Gastrocnemius medialis (tissue), 4 donors: ENCODE data around the gene PPM1M. TPM values are rescaled to one million over a fixed set of nuclear protein-coding genes. Genes with fewer than 3 reads are reported as not detected.

Experiments used
- ATAC-seq, 2 donors: fragments of 150-250 bp; one replicate each; pipeline ENCODE4 v1.9.1; 2016
- DNase-seq, 2 donors: peaks; one replicate each; pipeline ENCODE4 v3.0.0-alpha.2; 2019
- H3K27ac ChIP-seq, 4 donors: fragments of 200-600 bp; sonication (generic); 1 replicate in 1 of 4; 2 replicates in 3 of 4; pipeline ENCODE4 v1.5.1; 2016 to 2018; ENCODE audit warnings: mild to moderate bottlenecking in 2 of 4, moderate library complexity in 1 of 4
- H3K27me3 ChIP-seq, 3 donors: fragments of 200-600 bp; sonication (generic) in 2 of 3; 1 replicate in 1 of 3; 2 replicates in 2 of 3; pipeline versions ENCODE4 v1.5.1 to v1.6.0; 2016 to 2019; ENCODE audit warnings: mild to moderate bottlenecking in 1 of 3, moderate library complexity in 1 of 3
- H3K36me3 ChIP-seq, 2 donors: fragments of 200-600 bp; sonication (generic) in 1 of 2; one replicate each; pipeline ENCODE4 v1.5.1; 2017 to 2018
- H3K4me1 ChIP-seq, 2 donors: fragments of 200-600 bp; sonication (generic) in 1 of 2; one replicate each; pipeline ENCODE4 v1.5.1; 2016 to 2017; ENCODE audit warnings: mild to moderate bottlenecking in 2 of 2
- H3K4me3 ChIP-seq, 4 donors: fragments of 200-600 bp; sonication (generic) in 3 of 4; 1 replicate in 1 of 4; 2 replicates in 3 of 4; pipeline ENCODE4 v1.5.1; 2016 to 2019; ENCODE audit warnings: mild to moderate bottlenecking in 2 of 4
- H3K9me3 ChIP-seq, 3 donors: fragments of 200-600 bp; sonication (generic) in 2 of 3; 1 replicate in 1 of 3; 2 replicates in 2 of 3; pipeline ENCODE4 v1.5.1; 2016 to 2019
- POLR2A ChIP-seq, 2 donors: fragments of 450-650 bp; IDR thresholded peaks; one replicate each; pipeline ENCODE4 v1.6.1; 2017; ENCODE audit warnings: antibody characterized with exemption in 2 of 2, mild to moderate bottlenecking in 2 of 2, moderate library complexity in 2 of 2
- in situ Hi-C, 4 donors: fragments of 200-750 bp; cut with MboI; loops; one replicate each; pipeline versions ENCODE4 v1.15.0 to v1.8.0; 2017; ENCODE audit warnings: low sequenced_read_pairs in 4 of 4
- intact Hi-C: fragments of 100-400 bp; cut with DNase I; formaldehyde crosslinking; loops from one replicate; pipeline ENCODE4 v1.15.1; 2023; ENCODE audit warnings: low total_unique reads
- total RNA-seq, 4 donors: library from RNA; depleted of rRNA; stranded (reverse); fragments of >200 nt; gene quantifications; one replicate each; pipeline versions ENCODE4 v1.1.0 to v1.2.3, GENCODE V29; 2016
- TF ChIP-seq, protein P1 (sequence below), 5 experiments: fragments of 450-650 bp in 3 of 5; fragments of 200-600 bp in 2 of 5; sonication (generic) in 2 of 5; IDR thresholded peaks in 4 of 5; conservative IDR thresholded peaks in 1 of 5; 1 replicate in 4 of 5; 2 replicates in 1 of 5; pipeline ENCODE4 v1.5.1; 2016 to 2019; ENCODE audit warnings: antibody characterized with exemption in 5 of 5, mild to moderate bottlenecking in 3 of 5, moderate library complexity in 3 of 5

The PPM1M gene
- total RNA-seq, 4 donors from 2014 or later, result 0.97 to 5.2 (median 3.5) TPM

DNA sequence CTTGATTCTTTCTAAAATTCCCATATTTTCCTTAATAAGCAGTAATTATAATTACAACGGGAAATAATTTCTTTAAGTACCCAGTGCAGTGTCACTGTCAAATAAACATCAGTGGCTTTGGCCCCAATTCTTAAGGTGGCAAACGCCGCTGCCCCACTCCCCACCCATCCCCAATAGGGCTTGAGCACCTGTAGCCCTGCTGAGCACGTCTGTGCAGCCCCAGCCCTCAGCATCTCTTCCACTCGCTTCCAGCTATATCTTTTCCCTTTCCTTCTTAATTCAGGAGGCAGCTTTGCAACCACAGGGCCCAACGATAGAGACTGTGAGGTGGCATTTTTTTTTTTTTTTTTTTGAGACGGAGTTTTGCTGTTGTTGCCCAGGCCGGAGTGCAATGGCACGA lies 9.0 kb downstream of the PPM1M start:
- no peak for DNase-seq
- in situ Hi-C loops (no loop called here), intact Hi-C loops (no loop called here)
- Histone ChIP-seq H3K36me3 (peaks cover 4 to 97% of the 10 kb centered on the region in 2 donors), H3K4me3 (no peak overlapping the region), H3K27ac (no peak overlapping the region), H3K27me3 (no peaks in the 10 kb centered on the region), H3K4me1 (peaks cover 10 to 12% of the 10 kb centered on the region in 2 donors), H3K9me3 (no peaks in the 10 kb centered on the region)
- no peak for ATAC-seq
- TF ChIP-seq POLR2A (IDR thresholded peaks at IDR 0.05), result no peak
- TF ChIP-seq, protein P1, sequence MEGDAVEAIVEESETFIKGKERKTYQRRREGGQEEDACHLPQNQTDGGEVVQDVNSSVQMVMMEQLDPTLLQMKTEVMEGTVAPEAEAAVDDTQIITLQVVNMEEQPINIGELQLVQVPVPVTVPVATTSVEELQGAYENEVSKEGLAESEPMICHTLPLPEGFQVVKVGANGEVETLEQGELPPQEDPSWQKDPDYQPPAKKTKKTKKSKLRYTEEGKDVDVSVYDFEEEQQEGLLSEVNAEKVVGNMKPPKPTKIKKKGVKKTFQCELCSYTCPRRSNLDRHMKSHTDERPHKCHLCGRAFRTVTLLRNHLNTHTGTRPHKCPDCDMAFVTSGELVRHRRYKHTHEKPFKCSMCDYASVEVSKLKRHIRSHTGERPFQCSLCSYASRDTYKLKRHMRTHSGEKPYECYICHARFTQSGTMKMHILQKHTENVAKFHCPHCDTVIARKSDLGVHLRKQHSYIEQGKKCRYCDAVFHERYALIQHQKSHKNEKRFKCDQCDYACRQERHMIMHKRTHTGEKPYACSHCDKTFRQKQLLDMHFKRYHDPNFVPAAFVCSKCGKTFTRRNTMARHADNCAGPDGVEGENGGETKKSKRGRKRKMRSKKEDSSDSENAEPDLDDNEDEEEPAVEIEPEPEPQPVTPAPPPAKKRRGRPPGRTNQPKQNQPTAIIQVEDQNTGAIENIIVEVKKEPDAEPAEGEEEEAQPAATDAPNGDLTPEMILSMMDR (IDR thresholded peaks at IDR 0.05 in 4 of 5, conservative IDR thresholded peaks at IDR 0.05 in 1 of 5), result no peak

DNA sequence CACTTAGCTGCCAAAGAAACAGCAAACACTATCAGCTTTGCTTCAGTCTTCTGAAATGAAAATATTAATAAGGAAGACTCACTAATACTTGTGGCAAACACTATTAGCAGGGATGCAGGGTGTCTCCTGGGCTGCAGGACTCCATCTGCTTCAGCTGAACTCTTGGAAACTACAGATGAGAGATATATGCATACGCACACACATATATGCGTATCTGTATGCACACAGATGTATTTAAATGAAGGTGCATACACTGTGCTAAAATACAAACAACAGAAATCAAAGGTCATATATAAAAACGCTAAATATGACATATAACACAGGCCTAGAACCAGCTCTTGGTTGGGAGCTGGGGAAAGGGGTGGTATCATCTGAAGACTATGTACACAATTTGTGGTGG lies 10.6 kb downstream of the PPM1M start:
- no peak for TF ChIP-seq POLR2A (IDR thresholded peaks at IDR 0.05)
- TF ChIP-seq, protein P1 (IDR thresholded peaks at IDR 0.05 in 4 of 5, conservative IDR thresholded peaks at IDR 0.05 in 1 of 5), result no peak
- no peak for DNase-seq
- Histone ChIP-seq H3K4me1 (peaks cover 9 to 10% of the 10 kb centered on the region in 2 donors), H3K4me3 (no peak overlapping the region), H3K9me3 (no peaks in the 10 kb centered on the region), H3K27ac (no peak overlapping the region), H3K36me3 (peaks cover 9 to 99% of the 10 kb centered on the region in 2 donors), H3K27me3 (no peaks in the 10 kb centered on the region)
- ATAC-seq, result no peak
- intact Hi-C loops, result no loop called here
- in situ Hi-C loops, result no loop called here

DNA sequence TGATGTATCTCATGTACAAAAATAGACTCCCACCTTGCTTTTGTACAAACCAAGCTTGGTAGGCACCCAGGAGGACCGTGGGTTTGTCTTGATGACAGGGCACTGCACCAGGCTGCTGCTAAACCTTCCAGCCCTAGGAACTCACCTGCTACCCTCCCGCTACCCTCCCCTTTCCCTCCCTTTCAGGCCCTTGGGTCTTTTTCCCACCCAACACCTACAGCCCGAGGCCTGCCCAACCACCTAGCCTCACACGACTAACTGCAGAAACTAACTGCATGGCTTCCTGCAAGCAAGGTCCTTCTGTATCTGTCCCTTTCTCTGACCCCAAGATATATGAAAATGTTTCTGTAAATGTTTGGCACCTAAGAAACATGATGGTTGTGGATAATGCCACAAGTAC lies 11.1 kb downstream of the PPM1M start:
- intact Hi-C loops, result no loop called here
- Histone ChIP-seq H3K27me3 (no peaks in the 10 kb centered on the region), H3K27ac (no peak overlapping the region), H3K9me3 (no peaks in the 10 kb centered on the region), H3K4me3 (no peak overlapping the region), H3K36me3 (peaks cover 13 to 99% of the 10 kb centered on the region in 2 donors), H3K4me1 (peaks cover 4 to 6% of the 10 kb centered on the region in 2 donors)
- TF ChIP-seq POLR2A (IDR thresholded peaks at IDR 0.05), result no peak
- in situ Hi-C loops, result no loop called here
- DNase-seq (no peak), ATAC-seq (no peak)

DNA sequence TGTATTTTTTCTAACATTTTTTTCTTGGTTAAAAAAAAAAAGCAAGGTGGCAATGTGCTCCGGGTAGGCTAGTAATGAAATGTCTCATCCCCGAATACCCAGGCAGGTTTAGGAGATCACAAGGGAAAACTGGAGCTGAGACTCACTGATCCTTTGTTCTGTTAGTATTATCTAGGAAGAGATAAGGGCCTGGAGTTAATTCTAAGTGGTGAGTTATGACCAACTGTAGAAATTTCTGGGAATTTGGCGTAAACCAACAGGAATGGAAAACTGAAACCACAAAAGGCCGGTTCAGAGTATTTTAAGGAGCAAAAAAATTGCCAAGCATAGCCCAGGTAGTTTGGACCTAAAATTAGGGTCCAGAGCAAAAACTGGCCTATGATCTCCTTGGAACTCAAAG lies 12.4 kb downstream of the PPM1M start:
- no peak overlapping the region for H3K4me3 ChIP-seq

DNA sequence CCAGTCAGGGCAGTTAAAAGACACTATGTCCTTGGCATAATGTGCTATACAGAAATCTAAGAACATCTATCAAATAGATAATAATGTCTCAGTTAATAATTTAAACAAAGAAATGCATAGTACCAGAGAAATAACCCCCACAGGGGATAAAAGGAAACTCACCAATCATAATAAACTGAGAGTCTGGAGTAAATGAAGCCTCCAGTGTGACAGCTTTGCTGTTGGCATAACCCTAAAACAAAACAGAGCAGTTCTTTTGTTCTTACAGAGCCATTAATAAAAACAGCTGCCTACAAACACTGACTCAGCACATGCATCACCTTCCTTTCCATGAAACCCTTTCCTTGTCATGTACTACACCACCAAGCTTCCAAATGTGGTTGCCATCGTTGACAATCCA lies 13.5 kb downstream of the PPM1M start:
- Histone ChIP-seq H3K4me1 (no peaks in the 10 kb centered on the region), H3K36me3 (peaks cover 13 to 99% of the 10 kb centered on the region in 2 donors), H3K27ac (no peak overlapping the region), H3K9me3 (no peaks in the 10 kb centered on the region), H3K27me3 (no peaks in the 10 kb centered on the region), H3K4me3 (no peak overlapping the region)
- TF ChIP-seq, protein P1 (IDR thresholded peaks at IDR 0.05 in 4 of 5, conservative IDR thresholded peaks at IDR 0.05 in 1 of 5), result no peak
- TF ChIP-seq POLR2A (IDR thresholded peaks at IDR 0.05), result no peak
- DNase-seq, result no peak
- in situ Hi-C loops (no loop called here), intact Hi-C loops (no loop called here)
- no peak for ATAC-seq

More for the DNA sequence above, 12.4 kb downstream of the PPM1M start:
- Histone ChIP-seq H3K36me3 (peaks cover 13 to 99% of the 10 kb centered on the region in 2 donors), H3K4me1 (no peaks in the 10 kb centered on the region), H3K27ac (no peak overlapping the region), H3K27me3 (no peaks in the 10 kb centered on the region), H3K9me3 (no peaks in the 10 kb centered on the region)
- intact Hi-C loops, result no loop called here
- in situ Hi-C loops, result no loop called here
- DNase-seq, result no peak
- no peak for TF ChIP-seq POLR2A (IDR thresholded peaks at IDR 0.05)
- TF ChIP-seq, protein P1 (IDR thresholded peaks at IDR 0.05 in 4 of 5, conservative IDR thresholded peaks at IDR 0.05 in 1 of 5), result no peak
- no peak for ATAC-seq
